Measurements from ENCODE around the gene GMEB2.

Gene GMEB2

DNA sequence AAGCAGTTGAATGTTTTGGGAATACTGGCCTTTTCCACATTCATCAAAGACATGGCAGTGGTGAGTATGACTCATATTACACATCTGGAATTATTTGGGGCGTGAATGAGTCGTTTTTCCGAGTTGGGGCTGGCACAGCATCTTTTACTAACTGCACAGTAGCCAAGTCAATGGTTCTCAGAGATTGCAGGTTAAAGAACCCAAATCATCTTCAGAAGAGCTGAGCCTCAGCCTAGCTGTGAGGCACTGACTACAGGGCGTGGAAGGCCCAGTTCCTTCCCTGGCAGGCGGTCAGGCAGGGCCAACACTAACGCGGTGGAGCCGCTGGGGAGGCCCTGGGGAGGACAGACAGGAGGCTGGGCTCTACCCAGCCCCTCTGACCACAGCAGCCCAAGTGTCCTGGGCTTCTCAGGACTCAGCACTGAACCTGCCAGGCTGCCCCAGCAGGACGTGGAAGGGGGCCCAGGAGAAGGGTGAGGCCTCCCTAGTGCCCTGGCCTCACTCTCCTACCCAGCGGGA is 32.8 kb downstream of the GMEB2 start:
- in situ Hi-C loops (cut with HindIII; ENCODE audit: low pct_unique_long_range_greater_than_20kb, low sequenced_read_pairs): no loop called here
- no peak for TF ChIP-seq JUND (IDR thresholded peaks at IDR 0.05; ENCODE audit: low read depth)
- no peak for DNase-seq (ENCODE audit: low read depth in 1 of 2, low spot score in 1 of 2)

DNA sequence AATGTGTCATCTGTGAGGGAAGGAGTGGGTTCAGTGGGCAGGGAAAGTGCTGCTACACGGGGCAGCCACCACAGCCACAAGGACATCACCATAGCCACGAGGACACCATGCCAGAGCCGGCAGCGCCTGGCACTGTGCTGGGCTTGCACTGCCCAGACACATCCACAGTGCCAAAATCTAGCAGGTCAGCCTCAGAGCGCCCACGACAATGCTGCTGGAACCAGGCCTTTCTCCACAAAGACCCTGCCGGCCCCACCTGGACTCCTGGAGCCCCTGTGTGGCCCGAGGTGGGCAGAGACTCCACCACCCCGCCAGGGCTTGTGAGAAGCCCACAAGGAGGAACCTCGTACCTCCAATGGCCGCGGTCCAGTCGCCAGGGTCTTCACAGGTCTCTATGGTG is 34.2 kb downstream of the GMEB2 start:
- no peak for TF ChIP-seq JUND (IDR thresholded peaks at IDR 0.05; ENCODE audit: low read depth)
- in situ Hi-C loops (cut with HindIII; ENCODE audit: low pct_unique_long_range_greater_than_20kb, low sequenced_read_pairs): no loop called here
- no peak for DNase-seq (ENCODE audit: low read depth in 1 of 2, low spot score in 1 of 2)

DNA sequence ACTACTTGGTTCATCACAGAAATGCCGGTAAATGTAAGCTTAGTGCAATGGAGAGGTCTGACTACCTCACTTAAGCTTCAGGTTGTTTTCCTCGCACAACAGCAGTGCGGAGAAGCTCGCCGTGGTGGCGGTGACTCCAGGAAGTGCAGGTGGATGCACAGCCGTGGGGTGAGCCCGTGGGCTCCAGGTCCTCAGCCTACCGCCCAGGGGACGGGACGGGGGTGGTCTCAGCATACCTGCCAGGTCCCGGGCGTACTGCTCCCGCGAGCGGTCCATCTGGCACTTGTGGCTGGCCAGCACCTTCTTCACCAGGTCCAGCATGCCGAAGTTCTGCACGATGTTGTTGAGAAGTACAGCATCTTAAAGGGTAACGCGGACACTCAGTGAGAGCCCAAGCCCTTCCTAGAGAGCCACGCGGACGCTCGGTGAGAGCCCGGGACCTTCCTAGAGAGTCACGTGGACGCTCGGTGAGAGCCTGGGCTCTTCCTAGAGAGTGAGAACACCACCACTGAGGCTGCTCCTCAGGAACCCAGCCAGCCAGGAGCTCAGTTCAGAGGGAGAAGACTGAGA is 35.0 kb downstream of the GMEB2 start:
- DNase-seq (ENCODE audit: low read depth in 1 of 2, low spot score in 1 of 2): no peak
- no peak for TF ChIP-seq JUND (IDR thresholded peaks at IDR 0.05; ENCODE audit: low read depth)
- in situ Hi-C loops (cut with HindIII; ENCODE audit: low pct_unique_long_range_greater_than_20kb, low sequenced_read_pairs): no loop called here

DNA sequence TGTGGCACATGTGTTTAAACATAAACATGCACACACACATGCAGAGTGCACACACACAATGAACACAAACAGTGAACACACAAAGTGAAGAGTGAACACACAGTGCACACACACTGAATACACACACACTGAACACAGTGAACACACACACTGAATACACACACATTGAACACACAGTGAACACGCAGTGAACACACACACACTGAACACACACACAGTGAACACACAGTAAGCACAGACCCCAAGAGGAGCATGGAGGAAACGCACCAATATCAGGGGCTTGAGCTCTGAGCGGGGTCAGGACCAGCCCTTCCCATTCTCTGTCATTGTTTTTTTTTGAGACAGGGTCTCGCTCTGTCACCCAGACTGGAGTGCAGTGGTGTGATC is 35.8 kb downstream of the GMEB2 start:
- in situ Hi-C loops (cut with HindIII; ENCODE audit: low pct_unique_long_range_greater_than_20kb, low sequenced_read_pairs): no loop called here
- TF ChIP-seq JUND (IDR thresholded peaks at IDR 0.05; ENCODE audit: low read depth): no peak
- no peak for DNase-seq (ENCODE audit: low read depth in 1 of 2, low spot score in 1 of 2)

DNA sequence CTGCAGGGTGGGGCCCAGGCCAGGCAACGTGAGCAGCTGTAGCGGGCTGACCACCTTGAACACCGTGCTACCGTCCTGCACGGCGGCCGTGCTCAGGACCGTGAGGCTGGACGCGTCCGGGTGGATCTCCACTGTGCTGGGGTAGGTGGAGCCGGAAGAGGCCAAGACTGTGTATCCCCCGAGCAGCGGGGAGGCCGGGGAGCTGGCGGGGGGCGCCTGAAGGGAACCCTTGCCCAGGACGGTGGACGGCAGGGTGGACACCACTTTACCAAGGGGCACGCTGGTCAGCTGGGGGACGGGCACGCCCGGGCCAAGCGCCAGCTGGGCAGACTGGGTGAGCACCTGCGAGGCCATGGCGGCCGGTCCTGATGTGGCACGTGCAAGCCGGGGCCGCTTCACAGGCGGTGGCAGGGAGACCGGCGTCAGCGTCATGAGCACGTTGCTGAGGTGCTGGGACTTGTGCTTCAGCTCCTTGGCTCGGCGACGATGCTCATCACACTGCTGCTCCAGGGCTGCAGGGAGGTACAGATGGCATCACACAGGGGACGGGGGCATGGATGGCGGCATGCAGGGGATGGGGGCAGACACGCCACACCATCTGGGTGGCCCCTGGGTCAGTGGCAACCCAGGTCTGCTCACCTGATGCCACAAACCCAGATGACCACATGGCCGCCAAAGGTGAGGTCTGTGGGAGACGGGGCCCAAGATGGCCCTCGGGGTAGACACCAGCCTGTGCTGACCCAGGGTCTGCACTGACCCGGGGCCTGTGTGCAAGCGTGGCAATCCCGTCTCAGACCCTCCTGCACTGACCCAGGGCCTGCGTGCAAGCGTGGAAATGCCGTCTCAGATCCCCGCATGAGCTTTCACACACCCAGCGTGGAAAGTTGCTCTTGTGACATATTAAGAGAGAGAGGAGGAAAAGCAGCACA is 36.4 kb downstream of the GMEB2 start:
- no peak for DNase-seq (ENCODE audit: low read depth in 1 of 2, low spot score in 1 of 2)
- TF ChIP-seq JUND (IDR thresholded peaks at IDR 0.05; ENCODE audit: low read depth): no peak
- in situ Hi-C loops (cut with HindIII; ENCODE audit: low pct_unique_long_range_greater_than_20kb, low sequenced_read_pairs): no loop called here

DNA sequence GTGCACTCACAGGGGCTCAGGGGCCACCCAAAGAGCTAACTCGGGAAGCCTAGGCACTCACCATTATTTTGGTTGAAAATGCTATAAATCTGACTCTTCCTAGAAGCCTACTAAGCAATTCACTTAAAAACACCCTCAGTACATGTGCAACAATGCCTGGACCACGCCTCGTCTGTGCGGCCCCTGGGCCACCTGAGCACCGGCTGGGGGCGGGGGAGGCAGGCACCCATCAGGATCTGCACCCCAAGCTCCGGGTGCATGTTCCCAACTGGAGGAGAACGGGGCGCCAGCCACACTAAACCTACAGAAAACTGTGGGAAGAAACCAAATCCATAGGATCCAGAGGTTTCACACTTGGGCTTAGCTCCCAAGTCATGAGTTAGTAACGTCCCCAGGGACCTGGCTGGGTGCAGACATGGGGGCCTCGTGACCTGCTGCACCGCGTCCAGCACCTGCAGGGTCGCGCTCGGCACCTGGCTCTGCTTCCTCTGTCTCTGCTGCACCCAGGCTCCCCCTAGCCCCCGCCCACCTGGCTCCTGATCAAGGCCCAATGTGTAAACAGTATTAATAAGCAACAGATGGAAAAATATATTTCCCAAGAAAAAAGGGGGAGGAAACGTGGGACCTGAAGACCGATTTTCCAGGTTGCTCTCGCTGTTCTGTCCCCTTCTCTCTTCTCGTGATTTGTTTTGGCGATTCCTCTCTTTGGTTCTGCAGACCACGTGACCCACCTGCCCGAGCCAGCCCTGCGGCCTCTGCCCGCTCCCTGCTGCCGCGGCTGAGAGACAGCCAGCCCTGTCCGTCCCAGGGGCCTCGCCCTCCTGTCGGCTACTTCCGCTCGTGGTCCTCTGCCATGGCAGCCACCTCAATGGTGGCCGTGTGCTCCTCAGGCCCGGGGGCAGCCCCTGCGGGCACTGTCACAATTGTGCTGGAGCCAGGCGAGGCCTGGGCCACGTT is 37.4 kb downstream of the GMEB2 start:
- in situ Hi-C loops (cut with HindIII; ENCODE audit: low pct_unique_long_range_greater_than_20kb, low sequenced_read_pairs): no loop called here
- no peak for DNase-seq (ENCODE audit: low read depth in 1 of 2, low spot score in 1 of 2)
- no peak for TF ChIP-seq JUND (IDR thresholded peaks at IDR 0.05; ENCODE audit: low read depth)

DNA sequence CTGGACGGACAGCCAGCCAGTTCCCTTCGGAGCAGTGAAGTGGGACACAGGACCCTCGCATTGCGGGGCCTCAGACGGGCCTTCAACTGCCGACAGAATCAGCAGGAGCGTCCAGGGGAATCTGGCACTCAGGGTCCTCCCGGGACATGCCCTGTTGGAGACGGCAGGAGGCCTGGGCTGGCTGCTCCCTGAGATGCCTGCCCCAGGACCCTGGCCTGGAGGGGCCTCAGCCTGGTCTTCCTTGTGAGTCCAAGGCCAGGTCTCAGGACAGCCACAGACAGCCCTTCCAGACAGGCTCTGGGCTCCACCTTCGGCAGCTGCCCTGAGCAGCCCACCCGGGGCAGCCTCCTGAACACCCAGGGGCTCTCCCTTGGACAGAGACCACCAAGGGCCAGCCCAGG is 38.3 kb downstream of the GMEB2 start:
- TF ChIP-seq JUND (IDR thresholded peaks at IDR 0.05; ENCODE audit: low read depth): no peak
- in situ Hi-C loops (cut with HindIII; ENCODE audit: low pct_unique_long_range_greater_than_20kb, low sequenced_read_pairs): no loop called here
- DNase-seq (ENCODE audit: low read depth in 1 of 2, low spot score in 1 of 2): no peak

DNA sequence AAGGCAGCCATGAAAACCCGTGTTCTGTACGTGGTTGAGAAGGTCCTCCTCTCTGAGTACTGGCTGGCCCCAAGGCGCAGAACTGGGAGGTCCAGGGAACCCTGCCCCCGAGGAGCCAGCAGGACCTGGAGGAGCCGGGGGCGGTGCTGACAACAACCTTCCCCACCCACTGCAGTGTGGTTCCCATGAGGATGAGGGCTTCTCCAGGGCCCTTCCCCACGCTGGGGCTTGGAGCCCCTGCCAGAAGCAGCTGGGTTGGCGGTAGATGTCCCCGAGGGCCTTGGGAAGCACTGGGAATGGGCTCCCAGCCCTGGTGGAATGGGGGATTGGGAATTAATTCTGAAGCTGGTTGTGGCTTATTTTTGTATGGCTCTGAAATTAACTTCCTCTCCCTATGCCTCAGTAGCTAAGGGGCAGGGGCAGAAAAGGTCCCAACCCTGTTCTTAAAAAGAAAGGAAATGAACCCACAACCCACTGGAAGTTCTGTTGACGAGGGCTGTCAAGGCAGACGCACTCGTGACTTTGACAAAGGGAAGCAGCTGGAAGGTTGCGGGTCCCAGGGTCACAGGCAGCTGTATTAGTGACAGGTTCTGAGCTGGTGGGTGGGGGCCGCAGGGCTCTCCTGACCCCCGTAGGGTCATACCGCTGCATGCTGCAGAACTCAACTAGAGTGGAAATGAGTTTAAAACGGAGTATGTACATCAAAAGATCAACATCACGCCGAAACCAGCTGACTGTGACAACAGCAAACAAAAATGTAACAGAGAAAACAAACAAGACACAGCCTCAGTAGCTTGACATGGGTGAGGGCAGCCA is 38.9 kb downstream of the GMEB2 start:
- no peak for TF ChIP-seq JUND (IDR thresholded peaks at IDR 0.05; ENCODE audit: low read depth)
- in situ Hi-C loops (cut with HindIII; ENCODE audit: low pct_unique_long_range_greater_than_20kb, low sequenced_read_pairs): no loop called here
- DNase-seq (ENCODE audit: low read depth in 1 of 2, low spot score in 1 of 2): peak; percentile 22 to 60

DNA sequence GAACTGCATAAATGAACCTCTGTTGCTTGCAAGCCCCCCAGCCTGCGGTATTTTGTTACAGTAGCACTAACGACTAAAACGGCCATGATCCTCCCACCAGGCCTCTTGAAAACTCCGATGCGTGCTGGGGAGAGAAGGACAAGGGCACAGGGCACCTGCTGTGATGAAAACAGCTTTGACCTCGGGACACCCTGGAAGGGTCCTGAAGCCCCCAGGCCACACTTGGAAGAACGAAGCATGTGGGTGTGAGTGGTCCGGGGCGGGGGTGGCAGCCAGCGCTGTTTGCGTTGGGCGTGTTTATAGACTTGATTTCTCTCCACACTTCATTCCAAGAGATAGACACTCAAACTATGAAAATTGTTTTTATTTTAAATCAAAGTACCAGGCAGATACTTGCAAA is 39.6 kb downstream of the GMEB2 start:
- in situ Hi-C loops (cut with HindIII; ENCODE audit: low pct_unique_long_range_greater_than_20kb, low sequenced_read_pairs): no loop called here
- TF ChIP-seq JUND (IDR thresholded peaks at IDR 0.05; ENCODE audit: low read depth): no peak
- no peak for DNase-seq (ENCODE audit: low read depth in 1 of 2, low spot score in 1 of 2)

DNA sequence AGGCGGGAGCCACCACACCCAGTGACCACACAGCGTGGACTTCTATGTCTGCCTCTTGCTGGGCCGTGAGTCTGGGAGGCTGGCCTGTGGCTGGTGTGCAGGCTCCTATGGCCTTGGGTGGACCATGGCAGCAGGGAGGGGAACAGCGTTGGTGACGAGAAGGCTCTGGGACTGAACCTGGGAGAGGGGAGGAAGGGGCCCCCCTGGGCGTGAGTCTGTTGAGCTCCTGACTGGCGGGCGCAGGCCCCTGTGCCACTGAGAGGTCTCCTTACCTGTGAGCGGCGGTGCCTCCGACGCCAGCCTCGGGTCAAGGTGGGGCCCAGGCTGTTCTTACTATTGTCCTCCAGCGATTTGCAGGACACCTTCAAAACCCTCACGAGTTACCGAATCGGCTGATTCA is 40.1 kb downstream of the GMEB2 start:
- TF ChIP-seq JUND (IDR thresholded peaks at IDR 0.05; ENCODE audit: low read depth): no peak
- no peak for DNase-seq (ENCODE audit: low read depth in 1 of 2, low spot score in 1 of 2)
- in situ Hi-C loops (cut with HindIII; ENCODE audit: low pct_unique_long_range_greater_than_20kb, low sequenced_read_pairs): no loop called here

DNA sequence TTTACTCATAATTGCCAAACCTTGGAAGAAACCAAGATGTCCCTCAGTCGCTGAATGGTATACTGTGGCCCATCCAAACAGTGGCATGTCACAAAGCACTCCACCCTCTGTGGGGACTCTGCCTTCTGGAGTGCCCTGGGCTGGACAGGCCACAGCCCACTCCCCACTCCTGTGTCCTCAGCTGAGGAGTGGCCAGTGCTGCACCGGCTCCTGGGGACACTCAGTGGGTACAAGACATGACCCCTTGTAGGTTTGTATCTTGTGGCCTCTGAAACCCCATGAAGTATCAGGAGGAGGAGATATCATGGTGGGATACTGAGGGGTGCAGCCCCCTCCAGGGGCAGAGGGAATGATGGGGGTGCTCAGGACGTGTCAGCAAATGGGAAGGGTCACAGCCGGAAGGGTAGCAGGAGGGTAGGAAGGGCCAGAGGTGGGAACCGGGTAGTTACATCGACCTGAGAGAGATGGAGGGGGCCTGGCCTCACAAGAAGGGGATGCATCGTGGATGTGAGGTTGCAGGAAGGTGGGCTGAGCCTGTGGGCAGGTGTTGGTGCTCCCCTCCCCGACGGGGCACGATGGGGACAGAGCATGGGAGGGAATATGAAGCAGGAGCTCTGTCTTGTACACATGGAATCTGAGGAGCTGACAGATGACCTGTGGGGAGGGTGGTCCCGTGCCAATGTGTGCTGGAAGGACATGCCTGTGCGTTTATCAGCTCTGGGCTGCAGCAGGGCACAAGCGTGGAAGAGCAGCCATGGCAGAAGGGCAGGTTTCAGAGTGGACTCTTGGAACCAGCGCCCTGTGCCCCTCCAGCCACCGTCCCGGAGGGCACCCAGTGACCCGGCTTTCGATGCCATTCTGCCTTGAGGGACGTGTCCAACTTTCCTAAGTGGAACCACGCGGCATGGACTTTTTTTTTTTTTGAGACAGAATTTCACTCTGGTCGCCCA is 41.0 kb downstream of the GMEB2 start:
- DNase-seq (ENCODE audit: low read depth in 1 of 2, low spot score in 1 of 2): no peak
- in situ Hi-C loops (cut with HindIII; ENCODE audit: low pct_unique_long_range_greater_than_20kb, low sequenced_read_pairs): no loop called here
- TF ChIP-seq JUND (IDR thresholded peaks at IDR 0.05; ENCODE audit: low read depth): no peak
